Ovary (tissue), 3 donors: ENCODE measurements around the gene TMEM151B.

Source experiments
- EP300 ChIP-seq: sonication (generic); formaldehyde crosslinking; IDR thresholded peaks from one replicate; pipeline ENCODE4 v1.6.1; 2017; ENCODE audit warnings: antibody characterized with exemption
- POLR2A ChIP-seq: fragments of 450-650 bp; IDR thresholded peaks from one replicate; pipeline ENCODE4 v1.6.1; 2017; ENCODE audit warnings: antibody characterized with exemption, mild to moderate bottlenecking, moderate library complexity
- TF ChIP-seq, protein P1 (sequence below), 3 donors: fragments of 450-650 bp in 2 of 3; fragments of 200-600 bp in 1 of 3; IDR thresholded peaks; one replicate each; pipeline versions ENCODE4 v1.5.1 to v1.8.0; 2016 to 2022; ENCODE audit warnings: antibody characterized with exemption in 3 of 3, mild to moderate bottlenecking in 1 of 3
- donor health status: DM: no; HTN: no; CAD: no.

DNA sequence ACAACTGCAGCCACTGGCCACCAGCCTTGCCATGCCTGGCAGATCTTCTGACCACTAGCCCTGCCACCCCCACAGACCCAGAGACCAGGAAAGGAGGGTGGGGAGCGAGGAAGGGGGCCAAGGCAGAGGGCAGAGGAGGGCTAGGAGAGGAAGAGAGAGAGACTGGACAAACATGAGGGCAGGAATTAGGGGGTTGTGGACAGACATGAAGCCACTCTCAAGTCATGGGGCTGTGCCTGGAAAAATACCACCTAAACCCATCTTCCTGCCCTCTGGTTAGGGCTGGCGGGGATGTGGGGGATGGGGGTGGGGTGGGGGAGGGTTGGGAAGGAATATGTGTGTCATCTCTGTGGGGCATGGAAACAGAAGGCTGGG is 48.3 kb upstream of the TMEM151B start:
- TF ChIP-seq, protein P1, sequence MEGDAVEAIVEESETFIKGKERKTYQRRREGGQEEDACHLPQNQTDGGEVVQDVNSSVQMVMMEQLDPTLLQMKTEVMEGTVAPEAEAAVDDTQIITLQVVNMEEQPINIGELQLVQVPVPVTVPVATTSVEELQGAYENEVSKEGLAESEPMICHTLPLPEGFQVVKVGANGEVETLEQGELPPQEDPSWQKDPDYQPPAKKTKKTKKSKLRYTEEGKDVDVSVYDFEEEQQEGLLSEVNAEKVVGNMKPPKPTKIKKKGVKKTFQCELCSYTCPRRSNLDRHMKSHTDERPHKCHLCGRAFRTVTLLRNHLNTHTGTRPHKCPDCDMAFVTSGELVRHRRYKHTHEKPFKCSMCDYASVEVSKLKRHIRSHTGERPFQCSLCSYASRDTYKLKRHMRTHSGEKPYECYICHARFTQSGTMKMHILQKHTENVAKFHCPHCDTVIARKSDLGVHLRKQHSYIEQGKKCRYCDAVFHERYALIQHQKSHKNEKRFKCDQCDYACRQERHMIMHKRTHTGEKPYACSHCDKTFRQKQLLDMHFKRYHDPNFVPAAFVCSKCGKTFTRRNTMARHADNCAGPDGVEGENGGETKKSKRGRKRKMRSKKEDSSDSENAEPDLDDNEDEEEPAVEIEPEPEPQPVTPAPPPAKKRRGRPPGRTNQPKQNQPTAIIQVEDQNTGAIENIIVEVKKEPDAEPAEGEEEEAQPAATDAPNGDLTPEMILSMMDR (IDR thresholded peaks at IDR 0.05): no peak
- TF ChIP-seq POLR2A: no peak
- no peak for TF ChIP-seq EP300
